K562 (cell line): Measurements from ENCODE around the gene ERF. TPM values are rescaled to one million over a fixed set of nuclear protein-coding genes. Genes with fewer than 3 reads are reported as not detected.

Experiments used
- ATAC-seq: fragments of 200-7000 bp; cut with Tn5 transposase; 3 replicates; pipeline ENCODE4 v1.9.1; 2020; ENCODE audit warnings: moderate library complexity
- BruUV-seq: library from RNA; stranded (reverse); fragments of 400-500 nt; replicated peaks from 2 replicates; lab custom pipeline; 2021; lab: Mats Ljungman, UMichigan
- CTCF ChIA-PET: fragments of 300-600 bp; formaldehyde crosslinking; extraction: SDS; loops from one replicate; lab custom pipeline; 2021; ENCODE audit warnings: low intra/inter-chr PET ratio; lab: Yijun Ruan, JAX
- POLR2A ChIA-PET: fragments of 300-600, 350-650 bp; sonication (Branson Sonifier 250); formaldehyde crosslinking; extraction: SDS; loops from one replicate; lab custom pipeline; 2021; ENCODE audit warnings: antibody characterized with exemption, inconsistent platforms; lab: Yijun Ruan, JAX
- DNase-seq, 4 experiments: peaks; one replicate each; pipeline versions ENCODE4 v3.0.0 to v3.0.0-alpha.2; 2011 to 2018; ENCODE audit warnings: low spot score in 3 of 4, mixed read lengths in 3 of 4; ENCODE audit errors: extremely low read depth in 1 of 4
- FAIRE-seq: peaks from 2 replicates; lab custom pipeline; 2011; peaks lifted over from hg19 to GRCh38; lab: Jason Lieb, UNC
- H2AFZ ChIP-seq: 2 replicates; pipeline ENCODE4 v1.6.0; 2011; ENCODE audit warnings: low read depth, low read length, control low read depth, inconsistent platforms
- H3K27ac ChIP-seq: fragments of 200-600 bp; 3 replicates; pipeline ENCODE4 v1.8.0; 2011; ENCODE audit warnings: low read depth, mild to moderate bottlenecking, control low read depth, inconsistent platforms, low read length, moderate library complexity, mixed read lengths; ENCODE audit errors: extremely low read depth
- H3K27me3 ChIP-seq, 2 experiments: fragments of 300-600 bp in 1 of 2; 2 replicates in 1 of 2; 3 replicates in 1 of 2; pipeline versions ENCODE4 v1.6.0 to v1.8.0; 2011; ENCODE audit warnings: inconsistent platforms in 2 of 2, low read length in 2 of 2, mild to moderate bottlenecking in 1 of 2, mixed read lengths in 1 of 2, moderate library complexity in 1 of 2; ENCODE audit not compliant: control insufficient read depth in 2 of 2, insufficient read depth in 2 of 2
- H3K36me3 ChIP-seq: fragments of 300-600 bp; 3 replicates; pipeline ENCODE4 v1.8.0; 2011; ENCODE audit warnings: mild to moderate bottlenecking, low read length, inconsistent platforms; ENCODE audit not compliant: control insufficient read depth, insufficient read depth
- H3K4me1 ChIP-seq, 2 experiments: fragments of 200-600 bp in 1 of 2; replicated peaks in 1 of 2; 2 replicates in 1 of 2; 3 replicates in 1 of 2; pipeline versions ENCODE4 v1.5.1 to v1.8.0; 2011; ENCODE audit warnings: inconsistent platforms in 2 of 2, low read length in 2 of 2, mild to moderate bottlenecking in 1 of 2, mixed read lengths in 1 of 2, moderate library complexity in 1 of 2; ENCODE audit not compliant: control insufficient read depth in 2 of 2, insufficient read depth in 2 of 2
- H3K4me2 ChIP-seq: 2 replicates; pipeline ENCODE4 v1.6.1; 2011; ENCODE audit warnings: low read length, control low read depth, inconsistent platforms, mixed read lengths; ENCODE audit not compliant: insufficient read depth
- H3K4me3 ChIP-seq: fragments of 200-600 bp; sonication (generic), shearing (Covaris generic); 2 replicates; pipeline ENCODE4 v1.5.1; 2016; ENCODE audit warnings: control low read depth, inconsistent platforms
- H3K79me2 ChIP-seq: fragments of 200-600 bp; 3 replicates; pipeline ENCODE4 v1.8.0; 2011; ENCODE audit warnings: low read length, inconsistent platforms; ENCODE audit not compliant: control insufficient read depth, insufficient read depth
- H3K9ac ChIP-seq, 2 experiments: 2 replicates each; pipeline versions ENCODE4 v1.6.0 to v1.6.1; 2011; ENCODE audit warnings: low read depth in 2 of 2, low read length in 2 of 2, control low read depth in 1 of 2, inconsistent platforms in 1 of 2, mild to moderate bottlenecking in 1 of 2, mixed read lengths in 1 of 2; ENCODE audit not compliant: insufficient read depth in 1 of 2
- H3K9me1 ChIP-seq: one replicate; pipeline ENCODE4 v1.6.0; 2011; ENCODE audit warnings: inconsistent platforms, mild to moderate bottlenecking, low read length, moderate library complexity; ENCODE audit not compliant: control insufficient read depth, insufficient read depth
- H3K9me3 ChIP-seq: replicated peaks from 2 replicates; pipeline ENCODE4 v1.5.1; 2011; ENCODE audit warnings: low read depth, low read length, inconsistent platforms; ENCODE audit not compliant: control insufficient read depth, insufficient read depth
- H4K20me1 ChIP-seq: replicated peaks from 2 replicates; pipeline ENCODE4 v1.6.1; 2011; ENCODE audit warnings: low read length, inconsistent platforms, mixed read lengths; ENCODE audit not compliant: control insufficient read depth, insufficient read depth
- ARID2 ChIP-seq: fragments of 450-650 bp; IDR thresholded peaks from 2 replicates; pipeline ENCODE4 v1.6.1; 2017; ENCODE audit warnings: antibody characterized with exemption, mild to moderate bottlenecking
- BRD4 ChIP-seq: fragments of 200-600 bp; sonication (generic); IDR thresholded peaks from 2 replicates; pipeline ENCODE4 v1.6.1; 2017; ENCODE audit warnings: inconsistent platforms
- CHCHD3 ChIP-seq: fragments of 250-450 bp; sonication (Bioruptor Pico); IDR thresholded peaks from 2 replicates; pipeline ENCODE4 v2.1.2; 2022; ENCODE audit warnings: mild to moderate bottlenecking
- DDX20 ChIP-seq: fragments of 450-650 bp; IDR thresholded peaks from 2 replicates; pipeline ENCODE4 v1.6.1; 2016; ENCODE audit warnings: missing genetic modification characterization, low read depth, mild to moderate bottlenecking, missing compliant biosample characterization, moderate library complexity
- HOMEZ ChIP-seq: fragments of 250-450 bp; sonication (Bioruptor Pico); IDR thresholded peaks from 2 replicates; pipeline ENCODE4 v1.4.0; 2020; ENCODE audit warnings: mild to moderate bottlenecking, moderate library complexity
- KAT7 ChIP-seq: sonication (generic); formaldehyde crosslinking; IDR thresholded peaks from 2 replicates; pipeline ENCODE4 v1.8.0; 2022; ENCODE audit warnings: missing genetic modification reagents, mild to moderate bottlenecking, borderline replicate concordance
- MECOM ChIP-seq: fragments of 250-450 bp; sonication (Bioruptor Pico); IDR thresholded peaks from 2 replicates; pipeline ENCODE4 v1.8.0; 2022; ENCODE audit warnings: inconsistent platforms
- NR2C1 ChIP-seq, 2 experiments: fragments of 450-650 bp; IDR thresholded peaks; 2 replicates each; pipeline ENCODE4 v1.6.1; 2017; ENCODE audit warnings: mild to moderate bottlenecking in 2 of 2, antibody characterized with exemption in 1 of 2, inconsistent platforms in 1 of 2, missing compliant biosample characterization in 1 of 2, missing genetic modification characterization in 1 of 2
- RAD21 ChIP-seq, 2 experiments: fragments of 250-450 bp in 1 of 2; fragments of 450-650 bp in 1 of 2; sonication (Bioruptor Pico) in 1 of 2; formaldehyde crosslinking in 1 of 2; IDR thresholded peaks in 1 of 2; conservative IDR thresholded peaks in 1 of 2; 2 replicates each; pipeline versions ENCODE4 v1.4.0 to v1.8.0; 2020 to 2022; ENCODE audit warnings: mild to moderate bottlenecking in 2 of 2, moderate library complexity in 1 of 2
- SAP30 ChIP-seq: fragments of 200-600 bp; sonication (generic); IDR thresholded peaks from 2 replicates; pipeline ENCODE4 v1.6.1; 2012; ENCODE audit warnings: borderline replicate concordance, low read depth, mild to moderate bottlenecking, moderate library complexity, low read length, control low read depth, inconsistent platforms; ENCODE audit not compliant: insufficient read depth, poor library complexity, severe bottlenecking
- TAF7 ChIP-seq: fragments of 450-650 bp; IDR thresholded peaks from 2 replicates; pipeline ENCODE4 v1.6.1; 2016; ENCODE audit warnings: missing genetic modification characterization, missing compliant biosample characterization
- WGBS: fragments of 100-300 bp; shearing (Covaris generic); methylation state at CpG from one replicate; pipeline ENCODE4 v1.1.6; 2016; ENCODE audit warnings: low coverage, mixed read lengths; ENCODE audit not compliant: insufficient coverage; ENCODE audit errors: missing lambda C conversion rate; 5-methylcytosine and 5-hydroxymethylcytosine counted together
- in situ Hi-C: fragments of 300-500 bp; cut with MboI; formaldehyde crosslinking; loops from 4 replicates; pipeline ENCODE4 v1.15.0; 2018; ENCODE audit warnings: inconsistent platforms, mixed read lengths
- intact Hi-C: fragments of 100-400 bp; cut with micrococcal nuclease; formaldehyde crosslinking; loops from 2 replicates; pipeline ENCODE4 v1.14.2; 2022
- polyA plus RNA-seq, 8 experiments: library from polyadenylated mRNA; depleted of rRNA in 4 of 8; stranded (reverse) in 5 of 8; unstranded in 3 of 8; fragments of >200 nt; fragmentation: Nextera tagmentation in 2 of 8; fragmentation: Illumina TruSeq in 1 of 8; extraction: Ambion mirVana in 2 of 8; extraction: Trizol in 1 of 8; gene quantifications; 2 replicates each; pipeline versions ENCODE4 v1.2.1 to v1.2.3, GENCODE V29; 2011 to 2014; ENCODE audit warnings: inconsistent platforms in 1 of 8, missing spikeins in 1 of 8
- total RNA-seq, 7 experiments: library from RNA; depleted of rRNA in 6 of 7; stranded (reverse); fragments of >200 nt in 6 of 7; fragmentation: Illumina TruSeq in 2 of 7; extraction: Trizol in 2 of 7; gene quantifications; 2 replicates each; pipeline versions ENCODE4 v1.2.1 to v1.2.3, GENCODE V29; 2011 to 2021; ENCODE audit warnings: low replicate concordance in 1 of 7

Gene ERF
- total and polyA plus RNA-seq, 9 of the 15 experiments (the other 6 are each of a cell fraction or from before 2014, with no cell fraction given), result 0.03 to 75.4 (median 27.0) TPM

GRCh38 chr19:42220751-42221097, 34.2 kb downstream of the ERF start:
- peak overlapping the region; percentile 89 for H3K27ac ChIP-seq
- whole genome bisulfite sequencing, result 1% methylated on average over 6 of the region's 6 CpGs
- no peak overlapping the region for H2AFZ ChIP-seq
- peak overlapping the region; percentile 87 for H3K4me2 ChIP-seq
- in situ Hi-C loops, result no loop called here
- no peaks in the 10 kb centered on the region for H3K9me3 ChIP-seq
- peaks cover 14% of the 10 kb centered on the region for H4K20me1 ChIP-seq
- H3K4me1 ChIP-seq, result peaks cover 21 to 55% of the 10 kb centered on the region in 2 experiments
- ATAC-seq, result no peak
- DNase-seq, result no peak
- TF ChIP-seq SAP30 (peak; percentile 14), DDX20 (tag) (no peak), ARID2 (0 out of 2 replicates have a peak, but pooled peaks have one; percentile 9), MECOM (CRISPR knock-in tag) (no peak), HOMEZ (CRISPR knock-in tag) (no peak), KAT7 (CRISPR knock-in tag) (0 out of 2 replicates have a peak, but pooled peaks have one; percentile 57), TAF7 (tag) (no peak), CHCHD3 (CRISPR knock-in tag) (no peak), NR2C1 (IDR thresholded peaks at IDR 0.05) (no peak), NR2C1 (tag; IDR thresholded peaks at IDR 0.05) (no peak), BRD4 (peak; percentile 52; the same call in 1 of the 2 replicates), RAD21 (CRISPR knock-in tag; conservative IDR thresholded peaks at IDR 0.05 in 1 of 2, IDR thresholded peaks at IDR 0.05 in 1 of 2) (no peak)
- TF ChIP-seq, all 486 proteins: peak for 4
- no TSS peak for BruUV-seq
- H3K79me2 ChIP-seq, result peaks cover 77% of the 10 kb centered on the region
- peak overlapping the region; percentile 79 for H3K4me3 ChIP-seq
- H3K9ac ChIP-seq, result peak overlapping the region; percentile 91 to 97
- no peak for FAIRE-seq
- no peaks in the 10 kb centered on the region for H3K27me3 ChIP-seq
- POLR2A ChIA-PET, result interaction anchor here (0.7 to 3.6 kb wide), 4 partner anchors 9 to 1893 kb away, joined by 3 to 28 read pairs (median 4); no protein-coding TSS in a partner anchor
- peaks cover 37% of the 10 kb centered on the region; the same call in 2 of the 3 replicates for H3K36me3 ChIP-seq
- H3K9me1 ChIP-seq, result peaks cover 6% of the 10 kb centered on the region
- CTCF ChIA-PET, result no interaction called here
- intact Hi-C loops, result loop anchor here (2.0 kb wide), 1 partner anchor 22 kb away; the partner anchor contains the start of gene GSK3A
